CD14-positive monocyte (primary cell): ENCODE measurements around the gene HNRNPC. TPM values are rescaled to one million over a fixed set of nuclear protein-coding genes. Genes with fewer than 3 reads are reported as not detected.

Experiments used
- DNase-seq, 3 donors: peaks; one replicate each; pipeline ENCODE4 v3.0.0-alpha.2; 2011 to 2022
- H2AFZ ChIP-seq: 2 replicates; pipeline ENCODE4 v1.6.0; 2012; ENCODE audit warnings: mild to moderate bottlenecking, low read depth, low read length, inconsistent platforms; ENCODE audit not compliant: insufficient read depth, poor library complexity, severe bottlenecking
- H3K27ac ChIP-seq, 2 donors: 1 replicate in 1 of 2; 2 replicates in 1 of 2; pipeline ENCODE4 v1.5.1; 2012 to 2013; ENCODE audit warnings: low read length in 2 of 2, control low read depth in 1 of 2, inconsistent platforms in 1 of 2, low read depth in 1 of 2, mild to moderate bottlenecking in 1 of 2
- H3K27me3 ChIP-seq, 2 donors: one replicate each; pipeline versions ENCODE4 v1.6.0 to v1.6.1; 2011 to 2013; ENCODE audit warnings: low read length in 2 of 2; ENCODE audit not compliant: control insufficient read depth in 2 of 2, insufficient read depth in 2 of 2
- H3K36me3 ChIP-seq, 2 donors: replicated peaks in 1 of 2; 1 replicate in 1 of 2; 2 replicates in 1 of 2; pipeline versions ENCODE4 v1.5.1 to v1.6.1; 2012 to 2013; ENCODE audit warnings: low read length in 2 of 2, control low read depth in 1 of 2, inconsistent platforms in 1 of 2, mild to moderate bottlenecking in 1 of 2; ENCODE audit not compliant: insufficient read depth in 2 of 2, control insufficient read depth in 1 of 2
- H3K4me1 ChIP-seq, 2 donors: 1 replicate in 1 of 2; 2 replicates in 1 of 2; pipeline versions ENCODE4 v1.5.1 to v1.6.1; 2012 to 2013; ENCODE audit warnings: low read length in 2 of 2, control low read depth in 1 of 2, inconsistent platforms in 1 of 2, mild to moderate bottlenecking in 1 of 2, moderate library complexity in 1 of 2; ENCODE audit not compliant: insufficient read depth in 2 of 2, control insufficient read depth in 1 of 2
- H3K4me2 ChIP-seq: replicated peaks from 2 replicates; pipeline ENCODE3; 2012; ENCODE audit warnings: low read length, moderate library complexity, mild to moderate bottlenecking; ENCODE audit not compliant: poor library complexity, severe bottlenecking; ENCODE audit errors: extremely low read depth
- H3K4me3 ChIP-seq, 3 experiments: fragments of 200-600 bp in 1 of 3; sonication (generic) in 1 of 3; replicated peaks in 1 of 3; 1 replicate in 2 of 3; 2 replicates in 1 of 3; pipeline ENCODE4 v1.5.1; 2011 to 2013; ENCODE audit warnings: low read length in 3 of 3, mild to moderate bottlenecking in 3 of 3, control low read depth in 2 of 3, low read depth in 2 of 3, inconsistent platforms in 1 of 3, moderate library complexity in 1 of 3
- H3K79me2 ChIP-seq: 2 replicates; pipeline ENCODE4 v1.6.0; 2012; ENCODE audit warnings: mild to moderate bottlenecking, control low read depth, inconsistent platforms, low read length, moderate library complexity; ENCODE audit not compliant: insufficient read depth
- H3K9ac ChIP-seq: 2 replicates; pipeline ENCODE4 v1.6.0; 2017; ENCODE audit warnings: low read length, mild to moderate bottlenecking; ENCODE audit not compliant: insufficient read depth, poor library complexity, severe bottlenecking
- H3K9me3 ChIP-seq, 2 donors: replicated peaks in 1 of 2; 1 replicate in 1 of 2; 2 replicates in 1 of 2; pipeline versions ENCODE4 v1.5.1 to v1.6.1; 2012 to 2013; ENCODE audit warnings: low read length in 2 of 2, control low read depth in 1 of 2; ENCODE audit not compliant: control insufficient read depth in 1 of 2, insufficient read depth in 1 of 2
- H4K20me1 ChIP-seq: 2 replicates; pipeline ENCODE4 v1.6.0; 2012; ENCODE audit warnings: mild to moderate bottlenecking, low read length, control low read depth, moderate library complexity; ENCODE audit not compliant: insufficient read depth
- H3K27ac Mint-ChIP-seq, 7 donors: one replicate each; pipeline ENCODE4 v1.8.0; 2020; ENCODE audit warnings: mild to moderate bottlenecking in 7 of 7, mixed read lengths in 7 of 7, moderate library complexity in 6 of 7, inconsistent platforms in 2 of 7
- H3K27me3 Mint-ChIP-seq, 3 donors: one replicate each; pipeline ENCODE4 v1.8.0; 2021 to 2022; ENCODE audit warnings: low read depth in 3 of 3, mild to moderate bottlenecking in 3 of 3, mixed read lengths in 3 of 3, moderate library complexity in 3 of 3, inconsistent platforms in 1 of 3
- H3K36me3 Mint-ChIP-seq, 2 donors: one replicate each; pipeline ENCODE4 v1.8.0; 2020; ENCODE audit warnings: mixed read lengths in 2 of 2, inconsistent platforms in 1 of 2, mild to moderate bottlenecking in 1 of 2
- H3K4me1 Mint-ChIP-seq: one replicate; pipeline ENCODE4 v1.8.0; 2020; ENCODE audit warnings: mild to moderate bottlenecking, mixed read lengths
- H3K4me3 Mint-ChIP-seq, 2 donors: one replicate each; pipeline ENCODE4 v1.8.0; 2020; ENCODE audit warnings: mild to moderate bottlenecking in 2 of 2, mixed read lengths in 2 of 2, moderate library complexity in 1 of 2
- H3K9me3 Mint-ChIP-seq, 7 donors: one replicate each; pipeline ENCODE4 v1.8.0; 2020 to 2022; ENCODE audit warnings: mixed read lengths in 7 of 7, mild to moderate bottlenecking in 6 of 7, moderate library complexity in 6 of 7, inconsistent platforms in 2 of 7
- WGBS: methylation state at CpG from one replicate; pipeline ENCODE4 v1.1.5; 2013; ENCODE audit warnings: missing lambda C conversion rate; ENCODE audit not compliant: insufficient coverage; 5-methylcytosine and 5-hydroxymethylcytosine counted together
- intact Hi-C, 2 donors: fragments of 100-400 bp; cut with micrococcal nuclease; formaldehyde crosslinking; loops; one replicate each; pipeline versions ENCODE4 v1.15.0 to v1.15.1; 2023
- polyA plus RNA-seq, 3 donors: library from polyadenylated mRNA; depleted of rRNA in 1 of 3; unstranded in 2 of 3; stranded (reverse) in 1 of 3; fragments of 300-500 nt in 2 of 3; fragments of >200 nt in 1 of 3; fragmentation: Illumina TruSeq in 2 of 3; gene quantifications; 1 replicate in 2 of 3; 2 replicates in 1 of 3; pipeline ENCODE4 v1.2.3, GENCODE V29; 2012 to 2021
- TF ChIP-seq, protein P1 (sequence below): fragments of 200-600 bp; IDR thresholded peaks from one replicate; pipeline ENCODE4 v1.8.0; 2022; ENCODE audit warnings: antibody characterized with exemption, mild to moderate bottlenecking

HNRNPC gene
- polyA plus RNA-seq, 3 donors = 391 to 609 (median 580) TPM

- Mint-ChIP-seq H3K4me3 (no peak overlapping the region), H3K4me1 (no peaks in the 10 kb centered on the region), H3K36me3 (peaks cover 73 to 86% of the 10 kb centered on the region in 2 donors), H3K27ac (no peak overlapping the region), H3K27me3 (no peaks in the 10 kb centered on the region), H3K9me3 (peaks cover 0 to 2% (median 0%) of the 10 kb centered on the region in 7 donors)
- H2AFZ ChIP-seq = no peak overlapping the region
- DNase-seq = no peak
- H3K9ac ChIP-seq = no peak overlapping the region
- peaks cover 100% of the 10 kb centered on the region for H3K79me2 ChIP-seq
- H3K4me1 ChIP-seq = no peaks in the 10 kb centered on the region
- no peak overlapping the region for H3K4me2 ChIP-seq
- no peaks in the 10 kb centered on the region for H3K9me3 ChIP-seq
- 89% methylated on average over 2 of the region's 2 CpGs for WGBS
- H4K20me1 ChIP-seq = peaks cover 100% of the 10 kb centered on the region
- H3K36me3 ChIP-seq = peaks cover 87 to 100% of the 10 kb centered on the region in 2 donors
- intact Hi-C loops = no loop called here
- peak overlapping the region in 1 of 2 donors; percentile 15 for H3K27ac ChIP-seq
- H3K27me3 ChIP-seq = no peaks in the 10 kb centered on the region
- TF ChIP-seq, protein P1, sequence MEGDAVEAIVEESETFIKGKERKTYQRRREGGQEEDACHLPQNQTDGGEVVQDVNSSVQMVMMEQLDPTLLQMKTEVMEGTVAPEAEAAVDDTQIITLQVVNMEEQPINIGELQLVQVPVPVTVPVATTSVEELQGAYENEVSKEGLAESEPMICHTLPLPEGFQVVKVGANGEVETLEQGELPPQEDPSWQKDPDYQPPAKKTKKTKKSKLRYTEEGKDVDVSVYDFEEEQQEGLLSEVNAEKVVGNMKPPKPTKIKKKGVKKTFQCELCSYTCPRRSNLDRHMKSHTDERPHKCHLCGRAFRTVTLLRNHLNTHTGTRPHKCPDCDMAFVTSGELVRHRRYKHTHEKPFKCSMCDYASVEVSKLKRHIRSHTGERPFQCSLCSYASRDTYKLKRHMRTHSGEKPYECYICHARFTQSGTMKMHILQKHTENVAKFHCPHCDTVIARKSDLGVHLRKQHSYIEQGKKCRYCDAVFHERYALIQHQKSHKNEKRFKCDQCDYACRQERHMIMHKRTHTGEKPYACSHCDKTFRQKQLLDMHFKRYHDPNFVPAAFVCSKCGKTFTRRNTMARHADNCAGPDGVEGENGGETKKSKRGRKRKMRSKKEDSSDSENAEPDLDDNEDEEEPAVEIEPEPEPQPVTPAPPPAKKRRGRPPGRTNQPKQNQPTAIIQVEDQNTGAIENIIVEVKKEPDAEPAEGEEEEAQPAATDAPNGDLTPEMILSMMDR = no peak
- no peak overlapping the region for H3K4me3 ChIP-seq
These were observed 50.1 kb downstream of the HNRNPC start for GRCh38 chr14:21219120-21219519.

DNA sequence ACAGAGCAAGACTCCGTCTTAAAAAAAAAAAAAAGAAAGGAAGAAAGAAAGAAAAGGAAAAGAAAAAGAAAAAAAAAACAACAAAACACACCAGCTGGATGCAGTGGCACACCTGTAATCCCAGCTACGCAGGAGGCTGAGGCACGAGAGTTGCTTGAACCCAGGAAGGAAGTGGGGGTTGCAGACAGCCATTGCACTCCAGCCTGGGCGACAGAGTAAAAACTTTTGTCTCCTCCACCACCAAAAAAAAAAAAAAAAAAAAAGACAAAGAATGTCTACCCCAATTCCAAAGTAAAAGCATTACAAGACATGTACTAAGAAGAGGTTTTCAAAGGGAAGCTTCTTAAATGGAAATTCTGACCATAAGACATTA lies 53.4 kb downstream of the HNRNPC start:
- no peaks in the 10 kb centered on the region for H3K4me1 ChIP-seq
- intact Hi-C loops = no loop called here
- 57% methylated on average over 2 of the region's 4 CpGs for WGBS

More for the DNA sequence above, 53.4 kb downstream of the HNRNPC start:
- peaks cover 0 to 2% (median 0%) of the 10 kb centered on the region in 7 donors for H3K9me3 Mint-ChIP-seq
- H3K27ac ChIP-seq = no peak overlapping the region
- H3K27ac Mint-ChIP-seq = peak overlapping the region in 2 of 7 donors; percentile 26 to 63
- no peaks in the 10 kb centered on the region for H3K27me3 ChIP-seq
- H3K9me3 ChIP-seq = no peaks in the 10 kb centered on the region
- TF ChIP-seq, protein P1 = no peak
- H3K27me3 Mint-ChIP-seq = no peaks in the 10 kb centered on the region
- H3K4me1 Mint-ChIP-seq = no peaks in the 10 kb centered on the region
- no peak overlapping the region for H2AFZ ChIP-seq
- H3K4me3 ChIP-seq = no peak overlapping the region
- H3K36me3 ChIP-seq = peaks cover 90 to 100% of the 10 kb centered on the region in 2 donors
- DNase-seq = no peak
- peaks cover 98% of the 10 kb centered on the region for H4K20me1 ChIP-seq
- H3K4me2 ChIP-seq = no peak overlapping the region
- H3K79me2 ChIP-seq = peaks cover 91% of the 10 kb centered on the region
- no peak overlapping the region for H3K4me3 Mint-ChIP-seq
- H3K9ac ChIP-seq = no peak overlapping the region
- H3K36me3 Mint-ChIP-seq = peaks cover 73 to 85% of the 10 kb centered on the region in 2 donors
